ENCODE measurements around the gene ZNF638. TPM values are rescaled to one million over a fixed set of nuclear protein-coding genes. Genes with fewer than 3 reads are reported as not detected.

The ZNF638 gene
- polyA plus RNA-seq, 1 of the 3 experiments (the other 2 are of a cell fraction), result 28.1 TPM

DNA sequence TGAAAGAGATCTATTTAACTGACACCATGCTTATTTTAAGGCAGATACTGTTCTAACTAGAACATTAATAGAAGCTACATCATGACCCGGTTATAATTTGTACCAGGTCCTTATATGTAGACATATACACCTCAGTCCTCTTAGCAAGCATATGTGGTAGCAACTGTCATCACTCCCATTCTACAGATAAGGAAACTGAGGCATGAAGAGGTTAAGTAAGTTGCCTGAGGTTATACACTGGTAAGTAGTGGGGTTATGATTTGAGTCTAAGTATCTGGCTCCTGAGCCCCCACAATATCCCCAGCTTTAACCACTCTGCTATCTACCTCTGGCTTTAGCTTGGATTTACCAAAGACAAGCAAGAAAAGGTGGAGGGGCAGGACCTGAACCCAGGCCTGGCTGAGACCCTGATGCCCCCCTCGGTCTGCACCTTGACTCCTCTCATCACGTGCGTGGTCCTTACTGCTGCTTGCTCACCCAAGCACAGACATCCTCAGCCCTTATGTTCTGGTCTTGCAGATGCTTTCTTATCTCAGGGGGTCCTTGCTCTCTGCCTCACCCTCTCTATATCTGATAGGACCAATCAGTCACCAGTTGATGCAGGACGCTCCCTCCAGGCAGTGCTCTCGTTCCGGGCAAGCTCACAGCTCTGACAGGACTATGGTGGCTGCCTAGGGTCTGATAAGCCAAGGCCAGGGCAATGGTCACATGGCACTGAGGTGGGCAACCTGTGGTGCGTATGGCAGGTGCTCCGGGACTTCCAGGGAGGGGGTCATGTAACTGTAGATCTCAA lies 125.7 kb downstream of the ZNF638 start:
- WGBS (ENCODE audit: low lambda C conversion rate), result 77% methylated on average over 8 of the region's 9 CpGs
- no peak overlapping the region for H3K9ac ChIP-seq
- H3K9me2 ChIP-seq, result no peaks in the 10 kb centered on the region
- ChIA-PET CTCF (interaction anchor here (1.3 to 2.3 kb wide), 2 partner anchors 46 to 53 kb away, joined by 3 to 9 read pairs; no protein-coding TSS in a partner anchor), POLR2A (interaction anchor here (0.7 kb wide), 1 partner anchor 126 kb away, joined by 3 read pairs; the partner anchor contains the start of gene ZNF638)
- H3K27ac ChIP-seq (ENCODE audit: low read depth in 2 of 2, low read length in 1 of 2), result no peak overlapping the region
- DNase-seq, result no peak
- no peaks in the 10 kb centered on the region for H3F3A ChIP-seq (replicated peaks; ENCODE audit: insufficient read depth)
- TF ChIP-seq ZBTB33 (IDR thresholded peaks at IDR 0.05; ENCODE audit: borderline replicate concordance, low read depth) (no peak), TAF1 (IDR thresholded peaks at IDR 0.05; ENCODE audit: borderline replicate concordance, low read depth, low read length) (no peak), ELF1 (IDR thresholded peaks at IDR 0.05) (no peak), RCOR1 (IDR thresholded peaks at IDR 0.05; ENCODE audit: low read length) (no peak), JUND (IDR thresholded peaks at IDR 0.05) (no peak), IRF3 (IDR thresholded peaks at IDR 0.05; ENCODE audit: low read depth, low read length) (no peak), EZH2phosphoT487 (IDR thresholded peaks at IDR 0.05; ENCODE audit: borderline replicate concordance, low read depth) (no peak), SIN3A (IDR thresholded peaks at IDR 0.05; ENCODE audit: borderline replicate concordance, low read depth, low read length) (no peak), TEAD4 (IDR thresholded peaks at IDR 0.05; ENCODE audit: borderline replicate concordance, insufficient read depth) (no peak), RFX5 (IDR thresholded peaks at IDR 0.05; ENCODE audit: low read length) (no peak)
- TF ChIP-seq, protein P1, sequence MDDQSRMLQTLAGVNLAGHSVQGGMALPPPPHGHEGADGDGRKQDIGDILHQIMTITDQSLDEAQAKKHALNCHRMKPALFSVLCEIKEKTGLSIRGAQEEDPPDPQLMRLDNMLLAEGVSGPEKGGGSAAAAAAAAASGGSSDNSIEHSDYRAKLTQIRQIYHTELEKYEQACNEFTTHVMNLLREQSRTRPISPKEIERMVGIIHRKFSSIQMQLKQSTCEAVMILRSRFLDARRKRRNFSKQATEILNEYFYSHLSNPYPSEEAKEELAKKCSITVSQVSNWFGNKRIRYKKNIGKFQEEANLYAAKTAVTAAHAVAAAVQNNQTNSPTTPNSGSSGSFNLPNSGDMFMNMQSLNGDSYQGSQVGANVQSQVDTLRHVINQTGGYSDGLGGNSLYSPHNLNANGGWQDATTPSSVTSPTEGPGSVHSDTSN (IDR thresholded peaks at IDR 0.05), result no peak
- no peaks in the 10 kb centered on the region for H3K9me3 ChIP-seq
- H2AFZ ChIP-seq (ENCODE audit: low read depth), result no peak overlapping the region
- peaks cover 0 to 40% of the 10 kb centered on the region in 2 experiments; a peak in 1 of 4 replicates for H3K4me1 ChIP-seq (ENCODE audit: control insufficient read depth in 1 of 2, insufficient read depth in 2 of 2, low read depth in 1 of 2, low read length in 1 of 2)
- H3K4me2 ChIP-seq, result no peak overlapping the region
- H3K36me3 ChIP-seq (replicated peaks in 1 of 2; ENCODE audit: control insufficient read depth in 1 of 2, insufficient read depth in 2 of 2, low read length in 1 of 2), result no peaks in the 10 kb centered on the region
- H4K20me1 ChIP-seq (ENCODE audit: insufficient read depth), result no peaks in the 10 kb centered on the region
- no peak overlapping the region for H3K4me3 ChIP-seq (ENCODE audit: low read depth in 2 of 2, low read length in 1 of 2)
- 0 out of 2 replicates have a peak, but pooled peaks cover 5% of the 10 kb centered on the region for H3K27me3 ChIP-seq (ENCODE audit: insufficient read depth)
- H3K79me2 ChIP-seq (ENCODE audit: insufficient read depth), result no peaks in the 10 kb centered on the region
